PC-9 (cell line): ENCODE results near the gene AHRR. TPM values are rescaled to one million over a fixed set of nuclear protein-coding genes. Genes with fewer than 3 reads are reported as not detected.

Source experiments
- BruUV-seq: library from RNA; stranded (reverse); fragments of 400-500 nt; replicated peaks from 2 replicates; lab custom pipeline; 2021; lab: Mats Ljungman, UMichigan
- CTCF ChIA-PET: fragments of 300-600 bp; sonication (Branson Sonifier 250); formaldehyde crosslinking; loops from one replicate; lab custom pipeline; 2022; ENCODE audit warnings: antibody characterized with exemption; lab: Charles Lee
- POLR2A ChIA-PET: fragments of 300-600 bp; sonication (Branson Sonifier 250); formaldehyde crosslinking; loops from one replicate; lab custom pipeline; 2022; ENCODE audit warnings: antibody characterized with exemption; ENCODE audit not compliant: unreplicated experiment; lab: Charles Lee
- DNase-seq, 2 experiments: peaks; one replicate each; pipeline versions ENCODE4 v3.0.0 to v3.0.0-alpha.2; 2015 to 2022; ENCODE audit warnings: mixed read lengths in 1 of 2
- H2AFZ ChIP-seq: fragments of 200-600 bp; sonication (generic); 2 replicates; pipeline ENCODE4 v1.8.1; 2017; ENCODE audit warnings: antibody characterized with exemption
- H3F3A ChIP-seq: fragments of 200-600 bp; sonication (generic); 2 replicates; pipeline ENCODE4 v1.8.1; 2017; ENCODE audit warnings: antibody characterized with exemption, mild to moderate bottlenecking, low read depth; ENCODE audit not compliant: insufficient read depth
- H3K27ac ChIP-seq: fragments of 200-600 bp; sonication (generic); 2 replicates; pipeline ENCODE4 v1.6.1; 2016; ENCODE audit warnings: mixed run types
- H3K27me3 ChIP-seq: fragments of 200-600 bp; sonication (generic); 2 replicates; pipeline ENCODE4 v1.6.1; 2016; ENCODE audit warnings: low read depth, mixed run types; ENCODE audit not compliant: insufficient read depth
- H3K36me3 ChIP-seq: fragments of 200-600 bp; sonication (generic); 2 replicates; pipeline ENCODE4 v1.6.1; 2016; ENCODE audit warnings: low read depth, mixed run types
- H3K4me1 ChIP-seq: fragments of 200-600 bp; sonication (generic); replicated peaks from 2 replicates; pipeline ENCODE4 v1.6.1; 2016; ENCODE audit warnings: mixed run types; ENCODE audit not compliant: insufficient read depth
- H3K4me2 ChIP-seq: fragments of 200-600 bp; sonication (generic); 2 replicates; pipeline ENCODE4 v1.6.1; 2017; ENCODE audit warnings: mixed run types
- H3K4me3 ChIP-seq: fragments of 200-600 bp; sonication (generic); 2 replicates; pipeline ENCODE4 v1.6.1; 2016; ENCODE audit warnings: mixed run types
- H3K79me2 ChIP-seq: fragments of 200-600 bp; sonication (generic); 2 replicates; pipeline ENCODE4 v1.6.1; 2017; ENCODE audit warnings: low read depth, mixed run types
- H3K9me2 ChIP-seq: fragments of 200-600 bp; sonication (generic); 2 replicates; pipeline ENCODE4 v1.8.1; 2017; ENCODE audit warnings: mild to moderate bottlenecking; ENCODE audit not compliant: insufficient read depth
- H3K9me3 ChIP-seq: fragments of 200-600 bp; sonication (generic); 2 replicates; pipeline ENCODE4 v1.8.1; 2016; ENCODE audit warnings: low read depth; ENCODE audit not compliant: insufficient read depth
- H4K20me1 ChIP-seq: fragments of 200-600 bp; sonication (generic); 2 replicates; pipeline ENCODE4 v1.8.1; 2017; ENCODE audit not compliant: insufficient read depth
- CTCF ChIP-seq: fragments of 200-600 bp; sonication (generic); conservative IDR thresholded peaks from 2 replicates; pipeline ENCODE4 v1.6.1; 2017; ENCODE audit warnings: mixed run types, antibody characterized with exemption, mild to moderate bottlenecking, moderate library complexity
- EZH2 ChIP-seq: fragments of 200-600 bp; sonication (generic); IDR thresholded peaks from 2 replicates; pipeline ENCODE4 v1.8.0; 2017; ENCODE audit warnings: antibody characterized with exemption, low read depth
- intact Hi-C: fragments of 100-400 bp; cut with micrococcal nuclease; formaldehyde crosslinking; loops from one replicate; pipeline ENCODE4 v1.10.0; 2022; ENCODE audit not compliant: unreplicated experiment
- total RNA-seq: library from RNA; stranded (reverse); gene quantifications from 2 replicates; pipeline ENCODE4 v1.2.3, GENCODE V29; 2021

AHRR gene
- total RNA-seq, 1 experiment from 2014 or later, result 7.2 TPM

- Histone ChIP-seq H4K20me1 (no peaks in the 10 kb centered on the region), H3K4me1 (no peaks in the 10 kb centered on the region), H3K79me2 (no peaks in the 10 kb centered on the region), H2AFZ (no peak overlapping the region), H3K36me3 (no peaks in the 10 kb centered on the region), H3F3A (no peaks in the 10 kb centered on the region), H3K4me3 (no peak overlapping the region), H3K9me2 (no peaks in the 10 kb centered on the region), H3K4me2 (no peak overlapping the region), H3K27ac (no peak overlapping the region), H3K9me3 (no peaks in the 10 kb centered on the region), H3K27me3 (no peaks in the 10 kb centered on the region)
- ChIA-PET CTCF (no interaction called here), POLR2A (no interaction called here)
- DNase-seq, result no peak
- TF ChIP-seq CTCF (no peak), EZH2 (no peak)
- no TSS peak for BruUV-seq
- intact Hi-C loops, result no loop called here
These were observed 84.5 kb downstream of the AHRR start for GRCh38 chr5:406041-406440.

GRCh38 chr5:407051-407450 is 85.5 kb downstream of the AHRR start:
- no peak overlapping the region for H3K4me3 ChIP-seq
- H3K4me1 ChIP-seq, result no peaks in the 10 kb centered on the region
- POLR2A ChIA-PET, result interaction anchor here (0.7 kb wide), 1 partner anchor 123 kb away, joined by 3 read pairs; no protein-coding TSS in a partner anchor
- no peak for DNase-seq
- H3F3A ChIP-seq, result no peaks in the 10 kb centered on the region
- no peaks in the 10 kb centered on the region for H3K79me2 ChIP-seq
- no peaks in the 10 kb centered on the region for H3K9me2 ChIP-seq
- no peak overlapping the region for H3K27ac ChIP-seq
- H4K20me1 ChIP-seq, result no peaks in the 10 kb centered on the region
- H3K4me2 ChIP-seq, result no peak overlapping the region
- intact Hi-C loops, result no loop called here
- TF ChIP-seq EZH2 (no peak), CTCF (no peak)
- no peak overlapping the region for H2AFZ ChIP-seq
- H3K9me3 ChIP-seq, result no peaks in the 10 kb centered on the region
- CTCF ChIA-PET, result no interaction called here
- H3K36me3 ChIP-seq, result no peaks in the 10 kb centered on the region
- H3K27me3 ChIP-seq, result no peaks in the 10 kb centered on the region
- no TSS peak for BruUV-seq

- Histone ChIP-seq H3K9me3 (no peaks in the 10 kb centered on the region), H3K4me1 (no peaks in the 10 kb centered on the region), H3K4me2 (no peak overlapping the region), H3K36me3 (no peaks in the 10 kb centered on the region), H3K79me2 (no peaks in the 10 kb centered on the region), H3K27me3 (no peaks in the 10 kb centered on the region), H2AFZ (no peak overlapping the region), H3F3A (no peaks in the 10 kb centered on the region), H3K27ac (no peak overlapping the region), H4K20me1 (no peaks in the 10 kb centered on the region), H3K9me2 (no peaks in the 10 kb centered on the region), H3K4me3 (no peak overlapping the region)
- ChIA-PET POLR2A (interaction anchor here (0.7 kb wide), 1 partner anchor 124 kb away, joined by 3 read pairs; no protein-coding TSS in a partner anchor), CTCF (no interaction called here)
- intact Hi-C loops, result no loop called here
- no TSS peak for BruUV-seq
- TF ChIP-seq EZH2 (no peak), CTCF (no peak)
- DNase-seq, result no peak
These were observed 86.3 kb downstream of the AHRR start for GRCh38 chr5:407801-408268.
